Esophagus muscularis mucosa (tissue), 4 donors: ENCODE results near the gene METTL9.

ENCODE experiments used
- CTCF ChIP-seq, 3 experiments: fragments of 200-600 bp in 2 of 3; fragments of 450-650 bp in 1 of 3; sonication (generic) in 2 of 3; IDR thresholded peaks; one replicate each; pipeline ENCODE4 v1.5.1; 2017 to 2019; ENCODE audit warnings: antibody characterized with exemption in 3 of 3, mild to moderate bottlenecking in 2 of 3, moderate library complexity in 1 of 3
- EP300 ChIP-seq: sonication (generic); formaldehyde crosslinking; IDR thresholded peaks from one replicate; pipeline ENCODE4 v1.6.1; 2017; ENCODE audit warnings: antibody characterized with exemption
- POLR2A ChIP-seq: fragments of 450-650 bp; IDR thresholded peaks from one replicate; pipeline ENCODE4 v1.6.1; 2017; ENCODE audit warnings: antibody characterized with exemption, moderate library complexity, mild to moderate bottlenecking, low read depth
- POLR2AphosphoS5 ChIP-seq, 2 donors: sonication (generic); formaldehyde crosslinking; IDR thresholded peaks; one replicate each; pipeline ENCODE4 v1.6.1; 2017; ENCODE audit warnings: antibody characterized with exemption in 2 of 2

DNA sequence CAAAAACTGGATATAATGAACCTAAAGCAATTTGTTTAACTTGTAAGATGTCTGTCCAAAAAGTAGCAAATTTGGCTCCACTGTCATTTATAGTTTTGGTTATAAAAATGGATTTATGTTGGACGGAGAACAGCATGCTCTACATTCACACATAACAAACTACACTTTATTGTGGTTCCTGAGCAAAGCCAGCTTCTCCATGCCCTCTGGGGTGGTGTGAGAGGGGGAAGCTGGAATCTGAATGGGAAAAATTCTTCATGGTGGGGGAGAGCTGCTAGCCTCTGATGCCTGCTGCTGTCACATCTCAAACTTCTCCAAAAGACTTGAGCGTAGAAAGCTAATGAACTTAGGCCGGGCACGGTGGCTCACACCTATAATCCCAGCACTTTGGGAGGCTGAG lies 9.8 kb upstream of the METTL9 start:
- TF ChIP-seq CTCF (IDR thresholded peaks at IDR 0.05) (no peak), POLR2A (no peak), POLR2AphosphoS5 (IDR thresholded peaks at IDR 0.05) (no peak), EP300 (no peak)
